ENCODE data around the gene OPCML.

Gene OPCML

DNA sequence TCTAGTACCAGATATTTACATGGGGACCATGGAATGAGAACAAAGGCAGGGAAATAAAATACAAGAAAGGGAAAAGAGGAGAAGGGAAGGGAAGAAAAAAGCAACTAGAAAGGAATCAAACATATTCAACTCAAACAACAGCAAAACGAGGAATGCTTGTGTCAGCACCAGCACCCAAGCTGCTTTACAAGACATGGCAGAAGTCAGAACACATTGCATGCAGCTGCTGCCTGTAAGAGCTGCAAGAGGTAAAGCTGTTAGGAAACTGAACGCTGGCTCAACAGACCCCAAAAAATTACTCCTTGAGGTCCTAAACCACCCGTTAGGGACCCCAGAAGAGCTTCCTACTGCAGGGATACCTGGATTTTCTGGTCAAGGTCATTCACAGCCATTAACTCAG lies 296.9 kb downstream of the OPCML start:
- no peak for ATAC-seq

DNA sequence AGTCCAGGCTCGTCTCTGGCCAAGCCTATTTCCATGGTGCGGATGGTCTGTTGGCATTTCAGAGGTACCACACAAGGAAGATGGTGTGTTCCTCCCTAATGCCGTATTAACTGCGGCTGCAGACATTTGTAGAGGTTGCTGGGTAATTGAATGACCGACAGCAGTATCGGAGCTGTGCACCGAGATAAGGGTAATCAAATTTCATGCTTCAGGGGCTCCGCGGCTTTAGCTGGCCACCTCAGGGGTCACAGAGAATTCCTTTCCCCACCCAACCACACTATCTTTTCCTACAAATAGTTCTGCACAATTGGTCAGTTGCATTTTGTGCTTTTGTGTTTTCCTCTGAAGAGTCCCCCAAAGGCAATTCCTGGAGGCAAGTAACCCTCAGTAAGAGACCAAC lies 297.4 kb downstream of the OPCML start:
- ATAC-seq: no peak
- TF ChIP-seq, protein P1, sequence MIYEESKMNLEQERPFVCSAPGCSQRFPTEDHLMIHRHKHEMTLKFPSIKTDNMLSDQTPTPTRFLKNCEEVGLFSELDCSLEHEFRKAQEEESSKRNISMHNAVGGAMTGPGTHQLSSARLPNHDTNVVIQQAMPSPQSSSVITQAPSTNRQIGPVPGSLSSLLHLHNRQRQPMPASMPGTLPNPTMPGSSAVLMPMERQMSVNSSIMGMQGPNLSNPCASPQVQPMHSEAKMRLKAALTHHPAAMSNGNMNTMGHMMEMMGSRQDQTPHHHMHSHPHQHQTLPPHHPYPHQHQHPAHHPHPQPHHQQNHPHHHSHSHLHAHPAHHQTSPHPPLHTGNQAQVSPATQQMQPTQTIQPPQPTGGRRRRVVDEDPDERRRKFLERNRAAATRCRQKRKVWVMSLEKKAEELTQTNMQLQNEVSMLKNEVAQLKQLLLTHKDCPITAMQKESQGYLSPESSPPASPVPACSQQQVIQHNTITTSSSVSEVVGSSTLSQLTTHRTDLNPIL (CRISPR knock-in tag; IDR thresholded peaks at IDR 0.05; ENCODE audit: low read depth): no peak
- TF ChIP-seq SNAI2 (CRISPR knock-in tag; IDR thresholded peaks at IDR 0.05) (no peak), ISL1 (CRISPR knock-in tag; IDR thresholded peaks at IDR 0.05) (no peak), OSR1 (CRISPR knock-in tag; IDR thresholded peaks at IDR 0.05) (no peak), TCF4 (CRISPR knock-in tag; IDR thresholded peaks at IDR 0.05; ENCODE audit: borderline replicate concordance) (no peak; the same call in 1 of the 2 replicates), RARB (CRISPR knock-in tag; IDR thresholded peaks at IDR 0.05) (no peak), BACH2 (CRISPR knock-in tag; IDR thresholded peaks at IDR 0.05; ENCODE audit: borderline replicate concordance) (no peak), ESRRG (CRISPR knock-in tag; IDR thresholded peaks at IDR 0.05) (no peak), GLIS3 (CRISPR knock-in tag; IDR thresholded peaks at IDR 0.05) (no peak)
- TF ChIP-seq, protein P2, sequence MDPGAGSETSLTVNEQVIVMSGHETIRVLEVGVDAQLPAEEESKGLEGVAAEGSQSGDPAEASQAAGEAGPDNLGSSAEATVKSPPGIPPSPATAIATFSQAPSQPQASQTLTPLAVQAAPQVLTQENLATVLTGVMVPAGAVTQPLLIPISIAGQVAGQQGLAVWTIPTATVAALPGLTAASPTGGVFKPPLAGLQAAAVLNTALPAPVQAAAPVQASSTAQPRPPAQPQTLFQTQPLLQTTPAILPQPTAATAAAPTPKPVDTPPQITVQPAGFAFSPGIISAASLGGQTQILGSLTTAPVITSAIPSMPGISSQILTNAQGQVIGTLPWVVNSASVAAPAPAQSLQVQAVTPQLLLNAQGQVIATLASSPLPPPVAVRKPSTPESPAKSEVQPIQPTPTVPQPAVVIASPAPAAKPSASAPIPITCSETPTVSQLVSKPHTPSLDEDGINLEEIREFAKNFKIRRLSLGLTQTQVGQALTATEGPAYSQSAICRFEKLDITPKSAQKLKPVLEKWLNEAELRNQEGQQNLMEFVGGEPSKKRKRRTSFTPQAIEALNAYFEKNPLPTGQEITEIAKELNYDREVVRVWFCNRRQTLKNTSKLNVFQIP (CRISPR knock-in tag; IDR thresholded peaks at IDR 0.05; ENCODE audit: borderline replicate concordance, low read depth): no peak
- TF ChIP-seq, protein P3, sequence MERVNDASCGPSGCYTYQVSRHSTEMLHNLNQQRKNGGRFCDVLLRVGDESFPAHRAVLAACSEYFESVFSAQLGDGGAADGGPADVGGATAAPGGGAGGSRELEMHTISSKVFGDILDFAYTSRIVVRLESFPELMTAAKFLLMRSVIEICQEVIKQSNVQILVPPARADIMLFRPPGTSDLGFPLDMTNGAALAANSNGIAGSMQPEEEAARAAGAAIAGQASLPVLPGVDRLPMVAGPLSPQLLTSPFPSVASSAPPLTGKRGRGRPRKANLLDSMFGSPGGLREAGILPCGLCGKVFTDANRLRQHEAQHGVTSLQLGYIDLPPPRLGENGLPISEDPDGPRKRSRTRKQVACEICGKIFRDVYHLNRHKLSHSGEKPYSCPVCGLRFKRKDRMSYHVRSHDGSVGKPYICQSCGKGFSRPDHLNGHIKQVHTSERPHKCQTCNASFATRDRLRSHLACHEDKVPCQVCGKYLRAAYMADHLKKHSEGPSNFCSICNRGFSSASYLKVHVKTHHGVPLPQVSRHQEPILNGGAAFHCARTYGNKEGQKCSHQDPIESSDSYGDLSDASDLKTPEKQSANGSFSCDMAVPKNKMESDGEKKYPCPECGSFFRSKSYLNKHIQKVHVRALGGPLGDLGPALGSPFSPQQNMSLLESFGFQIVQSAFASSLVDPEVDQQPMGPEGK (CRISPR knock-in tag; IDR thresholded peaks at IDR 0.05; ENCODE audit: borderline replicate concordance): no peak
- TF ChIP-seq, protein P4, sequence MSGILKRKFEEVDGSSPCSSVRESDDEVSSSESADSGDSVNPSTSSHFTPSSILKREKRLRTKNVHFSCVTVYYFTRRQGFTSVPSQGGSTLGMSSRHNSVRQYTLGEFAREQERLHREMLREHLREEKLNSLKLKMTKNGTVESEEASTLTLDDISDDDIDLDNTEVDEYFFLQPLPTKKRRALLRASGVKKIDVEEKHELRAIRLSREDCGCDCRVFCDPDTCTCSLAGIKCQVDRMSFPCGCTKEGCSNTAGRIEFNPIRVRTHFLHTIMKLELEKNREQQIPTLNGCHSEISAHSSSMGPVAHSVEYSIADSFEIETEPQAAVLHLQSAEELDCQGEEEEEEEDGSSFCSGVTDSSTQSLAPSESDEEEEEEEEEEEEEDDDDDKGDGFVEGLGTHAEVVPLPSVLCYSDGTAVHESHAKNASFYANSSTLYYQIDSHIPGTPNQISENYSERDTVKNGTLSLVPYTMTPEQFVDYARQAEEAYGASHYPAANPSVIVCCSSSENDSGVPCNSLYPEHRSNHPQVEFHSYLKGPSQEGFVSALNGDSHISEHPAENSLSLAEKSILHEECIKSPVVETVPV (CRISPR knock-in tag; IDR thresholded peaks at IDR 0.05): no peak

More for the DNA sequence above, 296.9 kb downstream of the OPCML start:
- no peak for TF ChIP-seq TOX (CRISPR knock-in tag; IDR thresholded peaks at IDR 0.05; ENCODE audit: borderline replicate concordance)
- TF ChIP-seq BACH2 (CRISPR knock-in tag; IDR thresholded peaks at IDR 0.05; ENCODE audit: borderline replicate concordance): no peak
- no peak for TF ChIP-seq ZNF565 (CRISPR knock-in tag; conservative IDR thresholded peaks at IDR 0.05; ENCODE audit: low read depth)
- TF ChIP-seq, protein P5, sequence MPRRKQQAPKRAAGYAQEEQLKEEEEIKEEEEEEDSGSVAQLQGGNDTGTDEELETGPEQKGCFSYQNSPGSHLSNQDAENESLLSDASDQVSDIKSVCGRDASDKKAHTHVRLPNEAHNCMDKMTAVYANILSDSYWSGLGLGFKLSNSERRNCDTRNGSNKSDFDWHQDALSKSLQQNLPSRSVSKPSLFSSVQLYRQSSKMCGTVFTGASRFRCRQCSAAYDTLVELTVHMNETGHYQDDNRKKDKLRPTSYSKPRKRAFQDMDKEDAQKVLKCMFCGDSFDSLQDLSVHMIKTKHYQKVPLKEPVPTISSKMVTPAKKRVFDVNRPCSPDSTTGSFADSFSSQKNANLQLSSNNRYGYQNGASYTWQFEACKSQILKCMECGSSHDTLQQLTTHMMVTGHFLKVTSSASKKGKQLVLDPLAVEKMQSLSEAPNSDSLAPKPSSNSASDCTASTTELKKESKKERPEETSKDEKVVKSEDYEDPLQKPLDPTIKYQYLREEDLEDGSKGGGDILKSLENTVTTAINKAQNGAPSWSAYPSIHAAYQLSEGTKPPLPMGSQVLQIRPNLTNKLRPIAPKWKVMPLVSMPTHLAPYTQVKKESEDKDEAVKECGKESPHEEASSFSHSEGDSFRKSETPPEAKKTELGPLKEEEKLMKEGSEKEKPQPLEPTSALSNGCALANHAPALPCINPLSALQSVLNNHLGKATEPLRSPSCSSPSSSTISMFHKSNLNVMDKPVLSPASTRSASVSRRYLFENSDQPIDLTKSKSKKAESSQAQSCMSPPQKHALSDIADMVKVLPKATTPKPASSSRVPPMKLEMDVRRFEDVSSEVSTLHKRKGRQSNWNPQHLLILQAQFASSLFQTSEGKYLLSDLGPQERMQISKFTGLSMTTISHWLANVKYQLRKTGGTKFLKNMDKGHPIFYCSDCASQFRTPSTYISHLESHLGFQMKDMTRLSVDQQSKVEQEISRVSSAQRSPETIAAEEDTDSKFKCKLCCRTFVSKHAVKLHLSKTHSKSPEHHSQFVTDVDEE (CRISPR knock-in tag; IDR thresholded peaks at IDR 0.05): no peak
- no peak for TF ChIP-seq SNAI2 (CRISPR knock-in tag; IDR thresholded peaks at IDR 0.05)
- TF ChIP-seq, protein P4 (CRISPR knock-in tag; IDR thresholded peaks at IDR 0.05): no peak
- no peak for TF ChIP-seq ZNF8 (CRISPR knock-in tag; IDR thresholded peaks at IDR 0.05)
- TF ChIP-seq, protein P3 (CRISPR knock-in tag; IDR thresholded peaks at IDR 0.05; ENCODE audit: borderline replicate concordance): no peak
- no peak for TF ChIP-seq PPARA (CRISPR knock-in tag; IDR thresholded peaks at IDR 0.05; ENCODE audit: borderline replicate concordance)
- TF ChIP-seq, protein P2 (CRISPR knock-in tag; IDR thresholded peaks at IDR 0.05; ENCODE audit: borderline replicate concordance, low read depth): no peak
- TF ChIP-seq ESRRG (CRISPR knock-in tag; IDR thresholded peaks at IDR 0.05): no peak
- TF ChIP-seq GLIS3 (CRISPR knock-in tag; IDR thresholded peaks at IDR 0.05): no peak
- TF ChIP-seq OSR1 (CRISPR knock-in tag; IDR thresholded peaks at IDR 0.05): no peak
- no peak for TF ChIP-seq ZNF70 (CRISPR knock-in tag; IDR thresholded peaks at IDR 0.05)
- TF ChIP-seq ZC3H10 (CRISPR knock-in tag; IDR thresholded peaks at IDR 0.05): no peak
- TF ChIP-seq ARNTL (CRISPR knock-in tag; IDR thresholded peaks at IDR 0.05; ENCODE audit: borderline replicate concordance, low read depth): no peak
- no peak for TF ChIP-seq ZFP3 (CRISPR knock-in tag; IDR thresholded peaks at IDR 0.05)
- no peak for TF ChIP-seq ISL1 (CRISPR knock-in tag; IDR thresholded peaks at IDR 0.05)

All from SK-N-SH treated with all-trans-retinoic acid at 6 μM for 48 hours (cell line).